Skeletal muscle tissue (tissue), 1 donor: ENCODE data around the gene MLIP. TPM values are rescaled to one million over a fixed set of nuclear protein-coding genes. Genes with fewer than 3 reads are reported as not detected.

ENCODE experiments used
- total RNA-seq: library from RNA; depleted of rRNA; stranded (reverse); fragments of >200 nt; gene quantifications from one replicate; pipeline ENCODE4 v1.2.3, GENCODE V29; 2014

The MLIP gene
- total RNA-seq, 1 donor from 2014 or later, result 27.7 TPM

Other genes with a start within 250 kb of the MLIP start
- 0.52 TPM for gene TINAG, start 197.0 kb downstream of the MLIP start, total RNA-seq